Neural crest cell (in vitro differentiated cells): ENCODE results near the gene ANXA6. TPM values are rescaled to one million over a fixed set of nuclear protein-coding genes. Genes with fewer than 3 reads are reported as not detected.

ENCODE experiments used
- DNase-seq: peaks from one replicate; pipeline ENCODE4 v3.0.0; 2021; ENCODE audit warnings: low read depth, mixed read lengths, low spot score
- H3K27ac Mint-ChIP-seq: one replicate; pipeline ENCODE4 v1.8.0; 2021; ENCODE audit warnings: mild to moderate bottlenecking, mixed read lengths; ENCODE audit not compliant: unreplicated experiment
- H3K27me3 Mint-ChIP-seq: 2 replicates; pipeline ENCODE4 v1.8.0; 2021; ENCODE audit warnings: low read depth, mild to moderate bottlenecking, mixed read lengths
- H3K36me3 Mint-ChIP-seq: 2 replicates; pipeline ENCODE4 v1.8.0; 2021; ENCODE audit warnings: low read depth, mild to moderate bottlenecking, mixed read lengths
- H3K4me1 Mint-ChIP-seq: 2 replicates; pipeline ENCODE4 v1.8.0; 2021; ENCODE audit warnings: mixed read lengths
- H3K4me3 Mint-ChIP-seq: one replicate; pipeline ENCODE4 v1.8.0; 2021; ENCODE audit warnings: mild to moderate bottlenecking, mixed read lengths
- H3K9me3 Mint-ChIP-seq: 2 replicates; pipeline ENCODE4 v1.8.0; 2021; ENCODE audit warnings: mixed read lengths
- total RNA-seq: library from RNA; stranded (reverse); gene quantifications from 2 replicates; pipeline ENCODE4 v1.2.1, GENCODE V29; 2021
- TF ChIP-seq, protein P1 (sequence below): fragments of 200-600 bp; sonication (generic); conservative IDR thresholded peaks from 2 replicates; pipeline ENCODE4 v1.5.0; 2021; ENCODE audit warnings: antibody characterized with exemption, mild to moderate bottlenecking

Gene ANXA6
- total RNA-seq, 1 donor from 2014 or later: 151 TPM

DNA sequence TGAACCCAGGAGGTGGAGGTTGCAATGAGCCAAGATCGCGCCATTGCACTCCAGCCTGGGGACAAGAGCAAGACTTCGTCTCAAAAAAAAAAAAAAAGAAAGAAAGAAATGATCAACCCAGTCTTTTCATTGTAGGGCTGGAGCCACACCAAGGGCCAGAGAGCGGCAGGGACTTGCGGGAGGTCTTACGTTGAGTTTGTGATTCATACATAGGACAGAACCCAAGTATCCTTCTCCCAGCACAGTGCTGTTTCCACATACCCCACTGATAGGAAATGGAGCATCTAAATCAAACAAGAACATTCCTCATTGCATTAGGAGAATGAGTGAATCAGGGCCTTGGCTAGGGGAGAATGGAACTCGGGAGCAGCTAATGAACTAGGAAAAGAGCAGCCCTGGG is 73.2 kb downstream of the ANXA6 start:
- Mint-ChIP-seq H3K4me1 (peaks cover 25% of the 10 kb centered on the region), H3K9me3 (no peaks in the 10 kb centered on the region), H3K27ac (no peak overlapping the region), H3K27me3 (peaks cover 5% of the 10 kb centered on the region), H3K4me3 (peak overlapping the region; percentile 10), H3K36me3 (no peaks in the 10 kb centered on the region)
- TF ChIP-seq, protein P1, sequence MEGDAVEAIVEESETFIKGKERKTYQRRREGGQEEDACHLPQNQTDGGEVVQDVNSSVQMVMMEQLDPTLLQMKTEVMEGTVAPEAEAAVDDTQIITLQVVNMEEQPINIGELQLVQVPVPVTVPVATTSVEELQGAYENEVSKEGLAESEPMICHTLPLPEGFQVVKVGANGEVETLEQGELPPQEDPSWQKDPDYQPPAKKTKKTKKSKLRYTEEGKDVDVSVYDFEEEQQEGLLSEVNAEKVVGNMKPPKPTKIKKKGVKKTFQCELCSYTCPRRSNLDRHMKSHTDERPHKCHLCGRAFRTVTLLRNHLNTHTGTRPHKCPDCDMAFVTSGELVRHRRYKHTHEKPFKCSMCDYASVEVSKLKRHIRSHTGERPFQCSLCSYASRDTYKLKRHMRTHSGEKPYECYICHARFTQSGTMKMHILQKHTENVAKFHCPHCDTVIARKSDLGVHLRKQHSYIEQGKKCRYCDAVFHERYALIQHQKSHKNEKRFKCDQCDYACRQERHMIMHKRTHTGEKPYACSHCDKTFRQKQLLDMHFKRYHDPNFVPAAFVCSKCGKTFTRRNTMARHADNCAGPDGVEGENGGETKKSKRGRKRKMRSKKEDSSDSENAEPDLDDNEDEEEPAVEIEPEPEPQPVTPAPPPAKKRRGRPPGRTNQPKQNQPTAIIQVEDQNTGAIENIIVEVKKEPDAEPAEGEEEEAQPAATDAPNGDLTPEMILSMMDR: no peak
- no peak for DNase-seq

DNA sequence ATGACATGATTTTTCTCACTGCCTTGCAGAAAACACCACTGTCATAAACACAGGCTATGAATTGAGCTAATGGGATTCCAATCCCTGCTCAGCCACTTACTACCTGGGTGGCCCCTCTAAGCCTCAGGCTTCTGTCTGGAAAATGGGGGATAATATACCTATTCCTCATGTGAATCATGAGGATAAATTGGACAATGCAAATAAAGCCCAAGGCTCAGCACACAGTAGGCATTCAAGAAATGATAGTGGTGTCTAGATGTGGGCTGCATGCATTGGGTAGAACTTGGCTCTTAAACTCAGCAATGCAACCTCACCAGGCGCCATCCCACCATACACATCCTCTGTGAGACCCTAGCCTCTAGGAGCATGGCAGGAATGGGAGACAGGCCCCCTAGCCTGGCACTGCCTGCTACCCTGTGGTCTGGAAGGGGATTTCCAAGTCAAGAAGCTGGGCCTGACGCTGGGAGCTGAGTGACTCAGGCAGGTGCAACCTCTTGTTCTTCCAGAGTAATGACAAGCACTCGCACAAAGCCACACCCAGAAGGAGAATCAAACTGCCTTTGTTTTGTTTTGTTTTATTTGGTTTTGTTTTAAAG is 74.4 kb downstream of the ANXA6 start:
- H3K27ac Mint-ChIP-seq: no peak overlapping the region
- H3K9me3 Mint-ChIP-seq: no peaks in the 10 kb centered on the region
- no peaks in the 10 kb centered on the region for H3K27me3 Mint-ChIP-seq
- H3K4me3 Mint-ChIP-seq: peak overlapping the region; percentile 84
- no peaks in the 10 kb centered on the region for H3K36me3 Mint-ChIP-seq
- H3K4me1 Mint-ChIP-seq: peaks cover 30% of the 10 kb centered on the region
- no peak for DNase-seq
- TF ChIP-seq, protein P1: no peak

DNA sequence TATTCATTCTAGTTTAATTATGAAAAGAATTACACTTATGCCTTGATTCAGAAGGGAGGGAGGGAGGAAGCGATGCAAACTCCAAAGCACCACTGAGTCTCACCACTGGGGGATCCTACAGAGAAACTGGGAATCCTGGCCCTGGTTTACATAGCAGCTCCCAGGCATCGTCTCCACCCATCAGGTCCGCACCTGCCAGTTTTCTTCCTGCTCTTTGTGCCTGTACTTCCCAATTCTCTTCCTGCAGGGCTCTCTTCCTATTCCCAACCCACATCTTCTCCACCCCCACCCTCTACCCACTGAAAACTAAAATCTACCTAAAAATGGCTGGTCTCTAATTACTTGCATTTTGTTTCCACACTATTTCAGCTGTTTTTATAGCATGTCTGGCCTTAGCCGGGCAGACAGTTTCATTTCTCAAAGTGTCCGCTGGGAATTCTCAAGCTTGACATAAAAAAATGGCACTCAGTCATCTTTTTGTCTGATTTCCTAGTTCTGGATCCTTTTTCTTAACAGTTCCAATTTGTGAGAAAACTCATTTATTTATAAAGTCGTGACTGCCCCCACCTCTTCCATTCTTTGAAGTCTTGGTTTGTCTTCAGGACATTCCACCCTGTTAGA is 75.2 kb downstream of the ANXA6 start:
- DNase-seq: no peak
- no peaks in the 10 kb centered on the region for H3K27me3 Mint-ChIP-seq
- H3K4me3 Mint-ChIP-seq: peak overlapping the region; percentile 84
- TF ChIP-seq, protein P1: peak; percentile 43
- no peaks in the 10 kb centered on the region for H3K36me3 Mint-ChIP-seq
- no peak overlapping the region for H3K27ac Mint-ChIP-seq
- peaks cover 30% of the 10 kb centered on the region for H3K4me1 Mint-ChIP-seq
- no peaks in the 10 kb centered on the region for H3K9me3 Mint-ChIP-seq

DNA sequence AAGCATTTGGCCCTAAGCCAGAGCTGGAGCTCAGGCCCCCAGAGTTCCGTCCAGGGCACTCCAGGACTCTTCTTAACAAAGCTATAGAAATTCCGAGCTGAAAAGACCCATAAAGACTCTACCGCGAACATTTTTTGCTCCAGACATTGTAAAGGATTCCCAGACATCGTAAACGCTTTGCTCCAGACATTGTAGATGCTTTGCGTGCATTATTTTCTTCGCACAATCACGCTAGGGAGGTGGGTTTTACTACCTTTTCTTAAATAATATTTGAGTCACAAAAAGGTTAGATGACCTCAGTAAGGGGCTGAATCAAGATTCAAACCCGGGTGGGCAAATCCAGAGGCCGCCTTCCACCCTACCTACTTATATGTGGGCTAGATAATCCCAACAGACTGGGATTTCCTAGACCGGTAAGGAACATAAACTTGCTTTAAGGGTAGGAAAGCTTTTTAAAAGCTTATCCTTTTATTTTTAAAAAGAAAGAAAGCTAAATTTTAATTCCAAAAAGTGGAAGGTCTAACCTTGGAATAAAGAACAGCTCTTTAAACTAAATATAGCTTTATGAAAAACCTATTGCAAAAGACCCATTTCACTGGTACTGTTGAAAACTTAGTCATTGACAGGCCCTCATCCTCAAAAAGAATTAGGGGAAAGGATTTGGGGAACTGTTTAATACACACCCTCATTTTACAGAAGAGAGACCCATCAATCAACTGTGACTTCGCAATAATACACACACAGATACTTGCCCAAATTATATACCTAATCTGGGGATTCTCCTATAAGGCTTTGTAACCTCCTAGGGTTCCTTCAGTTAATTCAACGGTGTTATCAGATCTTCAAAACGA is 75.9 kb downstream of the ANXA6 start:
- Mint-ChIP-seq H3K36me3 (no peaks in the 10 kb centered on the region), H3K27ac (peak overlapping the region; percentile 55), H3K4me3 (peak overlapping the region; percentile 92), H3K9me3 (no peaks in the 10 kb centered on the region), H3K27me3 (no peaks in the 10 kb centered on the region), H3K4me1 (peaks cover 30% of the 10 kb centered on the region)
- TF ChIP-seq, protein P1: no peak
- DNase-seq: no peak

DNA sequence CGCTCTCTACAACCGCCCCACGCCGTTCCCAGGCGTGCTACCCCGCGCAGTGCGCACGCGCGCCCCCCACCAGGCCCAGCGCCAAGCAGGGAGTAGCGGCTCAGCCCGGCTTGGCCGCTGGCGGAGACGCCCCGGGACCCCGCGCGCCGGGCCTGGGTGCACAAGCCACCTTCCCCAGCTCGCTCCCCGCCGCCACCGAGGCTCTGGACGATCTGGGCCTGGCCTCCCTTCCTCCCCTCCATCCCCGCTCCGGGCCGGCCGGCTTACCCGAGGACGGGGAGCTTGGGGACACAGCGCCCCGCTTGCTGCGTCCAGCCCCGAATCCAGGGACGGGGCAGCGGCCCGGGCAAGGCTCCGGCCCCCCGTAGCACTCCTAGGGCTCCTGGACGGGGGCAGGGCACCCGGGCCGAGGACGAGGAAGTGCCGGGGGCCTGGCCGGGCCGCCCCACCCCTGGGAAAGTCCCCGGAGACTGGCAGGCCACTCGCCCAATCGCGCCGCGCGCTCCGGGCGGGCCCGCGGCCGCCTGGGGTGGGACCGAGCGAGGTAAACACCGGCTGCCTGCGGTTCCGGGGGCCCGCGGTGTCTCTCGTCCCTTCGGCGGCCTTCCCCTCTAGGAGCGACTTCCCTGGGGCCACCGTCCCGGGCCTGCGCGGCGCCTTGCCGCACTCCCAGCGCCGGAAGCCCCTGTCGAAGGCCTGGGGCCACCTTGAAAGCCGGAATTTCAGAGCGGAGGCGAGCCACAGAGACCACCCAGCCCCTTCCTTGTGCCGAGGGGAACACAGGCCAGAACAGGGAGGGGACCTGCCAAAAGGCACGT is 76.8 kb downstream of the ANXA6 start, which contains the start of gene TNIP1:
TSS of gene TNIP1 (minus strand) at position 422 of the 818 bp plus-strand sequence. CDS start 15,939 bp downstream, outside the sequence.
- Mint-ChIP-seq H3K4me3 (peak within 1 kb of the TSS; percentile 92), H3K27me3 (no peaks in the 10 kb centered on the region), H3K27ac (peak within 1 kb of the TSS; percentile 82), H3K4me1 (peaks cover 30% of the 10 kb centered on the region), H3K36me3 (no peaks in the 10 kb centered on the region), H3K9me3 (no peaks in the 10 kb centered on the region)
- DNase-seq: peak; percentile 77
- TF ChIP-seq, protein P1: no peak
